Activated CD8-positive, alpha-beta memory T cell treated with anti-CD3 and anti-CD28 coated beads for 1 hour (primary cell): ENCODE results near the gene PNP.
"Not testable (repeated sequence)": the region's sequence is repeated elsewhere in the genome, so short reads cannot be mapped to it uniquely, and the experiment has no call there.

ENCODE experiments used
- DNase-seq, 2 donors: peaks; one replicate each; pipeline ENCODE4 v3.0.0-alpha.2; 2020; ENCODE audit warnings: low read depth in 1 of 2; ENCODE audit errors: extremely low read depth in 1 of 2

PNP gene

DNA sequence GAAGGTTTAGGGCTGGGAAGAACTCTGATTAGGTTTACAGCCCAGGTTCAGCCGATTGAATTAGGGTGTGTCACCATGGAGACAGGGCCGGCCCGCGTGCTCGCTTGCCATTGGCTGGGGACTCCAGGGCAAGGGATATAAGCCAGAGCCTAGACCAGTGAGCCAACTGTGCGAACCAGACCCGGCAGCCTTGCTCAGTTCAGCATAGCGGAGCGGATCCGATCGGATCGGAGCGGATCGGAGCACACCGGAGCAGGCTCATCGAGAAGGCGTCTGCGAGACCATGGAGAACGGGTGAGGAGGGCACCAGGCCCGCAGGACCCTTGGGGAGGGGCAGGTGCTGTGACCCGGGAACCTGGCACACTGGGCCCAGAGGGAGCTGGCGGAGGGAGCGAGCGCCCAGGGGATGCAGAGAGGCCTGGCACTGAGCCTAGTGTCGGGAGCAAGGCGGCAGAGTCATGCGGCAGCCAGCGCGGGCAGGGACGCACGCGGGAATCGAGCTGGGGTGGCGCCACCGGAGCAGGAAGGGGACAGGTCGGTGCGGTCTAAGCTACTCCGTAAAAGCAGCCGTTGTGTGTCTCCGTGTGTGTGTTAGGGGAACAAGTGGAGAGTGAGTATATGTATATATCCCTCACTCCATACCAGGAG is at the start of gene PNP:
Gene PNP, plus strand, starts transcription at position 165 of the 648 bp plus-strand sequence. Its CDS starts 119 bp downstream, at position 284.
- peak; percentile 69 to 70 for DNase-seq

DNA sequence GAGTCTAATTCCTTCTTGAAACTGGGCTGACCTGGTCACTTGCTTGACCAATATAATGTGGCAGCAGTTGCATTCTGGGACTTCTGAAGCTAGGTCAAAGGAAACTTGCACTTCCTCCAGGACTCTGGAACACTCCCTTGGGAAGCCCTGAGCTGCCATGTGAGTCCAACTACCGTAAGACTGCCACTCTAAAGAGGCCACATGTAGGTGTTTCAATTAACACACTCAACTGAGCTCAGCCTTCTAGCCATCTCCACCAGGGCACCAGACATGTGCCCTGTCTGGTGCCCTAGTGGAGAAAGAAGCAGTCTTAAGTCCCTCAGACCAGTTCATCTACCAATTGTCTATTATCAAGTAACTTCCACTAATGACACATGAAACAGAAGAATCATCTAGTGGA is 49.8 kb upstream of the PNP start:
- DNase-seq, result no peak

DNA sequence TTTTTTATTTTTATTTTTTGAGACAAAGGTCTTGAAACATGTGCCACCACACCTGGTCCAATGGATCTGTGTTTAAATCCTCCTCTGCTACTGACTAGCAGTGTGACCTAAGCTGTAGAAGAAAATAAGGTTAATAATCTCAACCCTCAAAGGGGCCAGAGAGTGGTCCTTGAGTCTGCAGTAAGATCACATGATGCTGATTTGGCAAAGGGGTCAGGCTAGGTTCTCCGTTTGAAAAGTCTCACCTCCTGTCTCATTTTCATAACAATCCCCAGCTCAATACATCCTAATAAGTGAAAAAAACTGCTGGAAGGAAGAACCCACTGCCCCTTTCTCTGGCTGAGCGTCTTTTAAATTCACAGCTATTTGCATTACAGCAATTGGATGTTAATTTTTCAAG is 47.9 kb upstream of the PNP start:
- no peak for DNase-seq

DNA sequence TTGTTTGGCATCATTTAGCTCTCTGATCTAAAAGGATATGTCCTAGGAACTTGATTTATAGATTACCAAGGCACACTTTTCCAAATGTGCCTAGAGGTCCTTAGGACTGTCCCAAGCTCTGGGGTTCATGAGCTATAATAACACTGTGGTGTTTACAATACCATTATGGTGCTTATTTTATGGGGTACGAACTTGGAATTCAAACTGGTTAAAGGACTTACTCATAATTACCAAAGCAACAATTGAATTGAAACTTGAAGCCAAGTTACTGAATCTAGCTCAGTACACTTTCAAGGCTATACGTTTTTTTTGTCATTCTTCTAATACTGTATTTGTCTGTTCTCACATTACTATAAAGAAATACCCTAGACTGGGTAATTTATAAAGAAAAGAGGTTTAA is 46.3 kb upstream of the PNP start:
- DNase-seq, result no peak

DNA sequence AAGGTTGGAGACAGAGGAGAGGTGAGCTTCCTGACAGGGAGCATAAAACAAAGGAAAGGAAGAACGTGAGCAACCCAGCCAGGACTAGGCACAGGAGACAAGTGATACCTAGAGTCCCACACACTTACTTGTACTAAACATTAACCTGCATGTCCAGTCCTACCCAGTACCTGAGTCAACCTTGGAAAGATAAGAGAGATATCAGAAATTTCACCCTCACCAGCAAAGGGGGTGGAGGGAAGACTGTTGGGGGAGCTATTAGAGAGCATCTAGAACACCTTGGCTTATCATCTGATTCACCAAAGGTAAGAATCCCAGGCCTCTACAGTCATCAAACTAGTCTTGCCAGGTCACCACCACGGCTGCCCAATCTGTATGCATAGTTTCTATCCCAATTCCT is 44.4 kb upstream of the PNP start:
- no peak for DNase-seq

DNA sequence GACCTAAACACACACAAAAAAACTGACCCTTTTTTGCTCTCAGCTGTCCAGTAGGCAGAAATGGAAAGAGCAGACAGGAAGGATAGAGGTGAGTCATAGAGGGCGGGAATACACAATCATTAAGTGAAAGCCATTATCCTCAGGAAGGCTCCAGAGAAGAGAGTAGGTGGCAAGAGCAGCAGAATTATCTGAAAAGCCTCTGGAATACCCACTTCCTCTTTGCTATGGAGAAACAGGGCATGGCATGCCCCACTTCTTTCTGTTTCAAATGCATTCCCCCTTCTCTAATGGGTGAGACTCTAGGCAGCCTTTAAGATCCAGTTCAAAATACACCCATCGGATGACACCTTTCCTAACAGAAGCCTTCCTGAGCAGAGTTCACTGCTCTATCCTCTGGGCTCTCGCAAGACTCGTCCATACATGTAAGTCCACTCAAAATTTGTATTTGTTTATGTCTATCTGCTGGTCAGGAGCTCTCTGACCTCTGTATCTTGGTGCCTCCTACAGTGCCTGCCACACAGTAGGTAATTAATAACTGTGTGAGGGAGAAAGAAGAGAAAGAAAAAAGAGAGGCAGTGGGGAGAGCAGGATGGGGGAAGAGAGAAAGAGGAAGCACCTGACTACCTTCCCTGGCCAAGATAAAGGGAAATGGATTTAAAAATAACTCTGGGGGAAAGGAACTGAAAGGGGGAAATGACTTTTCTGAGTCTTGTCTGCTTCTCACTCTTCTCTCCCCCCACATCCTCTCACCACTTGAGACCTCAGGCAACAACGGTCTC is 41.8 kb upstream of the PNP start:
- no peak for DNase-seq

DNA sequence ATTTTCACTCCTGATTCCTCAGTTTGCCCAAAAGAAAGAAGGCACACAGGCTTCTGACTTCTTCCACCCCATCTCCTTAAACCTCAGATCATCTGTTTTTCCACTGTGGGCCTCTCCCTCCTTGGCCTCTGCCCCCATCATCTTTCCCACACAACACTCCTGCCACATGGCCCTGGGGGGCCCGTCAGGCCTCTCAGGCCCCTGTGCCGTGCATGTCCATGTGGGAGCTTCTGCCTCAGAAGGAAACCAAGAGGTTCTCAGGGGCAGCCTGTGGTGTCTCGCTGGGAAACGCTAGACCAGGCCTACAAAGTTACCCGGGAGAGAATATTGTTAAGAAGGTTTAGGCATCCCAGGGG is 41.2 kb upstream of the PNP start:
- no peak for DNase-seq

DNA sequence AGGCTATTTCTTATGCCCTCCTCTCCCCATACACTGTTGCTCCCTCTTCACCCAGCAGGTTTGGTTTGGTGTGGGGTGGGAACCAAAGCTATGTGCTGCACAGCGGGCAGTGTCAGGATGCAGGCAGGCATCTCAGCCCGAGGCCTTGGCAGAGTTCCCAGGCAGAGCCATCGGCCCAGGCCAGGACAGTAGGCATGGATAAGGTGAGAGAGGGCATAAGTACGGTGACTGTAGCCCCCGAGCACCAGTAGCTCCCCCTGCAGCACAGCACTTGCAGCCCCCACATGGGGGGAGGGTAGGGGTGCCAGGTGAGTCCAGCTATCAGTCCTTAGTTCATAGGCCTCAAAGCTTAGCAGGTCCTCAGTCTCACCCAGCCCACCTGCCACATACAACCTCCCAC is 40.4 kb upstream of the PNP start:
- no peak for DNase-seq

DNA sequence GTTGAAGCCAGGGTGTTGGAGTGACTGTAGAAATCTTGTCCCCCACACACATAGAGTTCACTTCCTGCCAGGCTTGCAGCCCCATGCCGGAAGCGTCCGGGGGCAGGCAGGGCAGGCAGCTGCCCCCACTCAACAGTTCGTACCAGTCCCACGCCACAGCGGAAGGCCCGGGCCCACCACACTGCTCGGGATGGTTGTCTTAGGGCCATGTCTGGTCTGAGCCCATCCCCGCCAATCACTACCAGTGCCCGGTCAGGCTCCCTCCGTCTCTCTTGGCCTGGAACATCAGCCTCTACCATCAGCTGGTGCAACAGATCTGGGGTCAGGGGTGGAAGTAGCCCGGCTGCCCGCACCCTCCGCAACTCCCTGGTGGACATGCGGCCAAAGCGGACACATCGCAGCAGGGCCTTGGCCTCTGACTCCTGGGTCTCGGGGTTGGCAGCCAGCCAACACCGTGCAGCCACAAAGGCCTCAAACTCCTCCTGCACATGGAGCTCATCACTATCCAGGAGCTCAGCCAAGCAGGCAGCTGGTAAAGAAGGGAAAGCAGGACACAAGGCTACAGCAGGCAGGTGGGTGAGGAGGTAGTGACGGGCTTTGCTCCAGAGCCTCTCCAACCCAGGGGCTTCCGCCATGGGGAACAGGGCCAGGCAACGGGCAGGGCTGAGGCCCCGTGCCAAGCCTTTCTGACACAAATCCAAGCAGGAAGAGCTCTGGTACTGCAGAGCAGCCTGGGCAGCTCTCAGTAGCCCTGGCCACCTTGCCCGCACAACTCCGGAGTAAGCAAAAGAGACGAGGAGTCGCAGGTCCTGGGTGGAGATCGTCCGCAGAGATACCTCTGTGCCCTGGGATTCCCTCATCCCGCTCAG is 39.2 kb upstream of the PNP start:
- no peak for DNase-seq

DNA sequence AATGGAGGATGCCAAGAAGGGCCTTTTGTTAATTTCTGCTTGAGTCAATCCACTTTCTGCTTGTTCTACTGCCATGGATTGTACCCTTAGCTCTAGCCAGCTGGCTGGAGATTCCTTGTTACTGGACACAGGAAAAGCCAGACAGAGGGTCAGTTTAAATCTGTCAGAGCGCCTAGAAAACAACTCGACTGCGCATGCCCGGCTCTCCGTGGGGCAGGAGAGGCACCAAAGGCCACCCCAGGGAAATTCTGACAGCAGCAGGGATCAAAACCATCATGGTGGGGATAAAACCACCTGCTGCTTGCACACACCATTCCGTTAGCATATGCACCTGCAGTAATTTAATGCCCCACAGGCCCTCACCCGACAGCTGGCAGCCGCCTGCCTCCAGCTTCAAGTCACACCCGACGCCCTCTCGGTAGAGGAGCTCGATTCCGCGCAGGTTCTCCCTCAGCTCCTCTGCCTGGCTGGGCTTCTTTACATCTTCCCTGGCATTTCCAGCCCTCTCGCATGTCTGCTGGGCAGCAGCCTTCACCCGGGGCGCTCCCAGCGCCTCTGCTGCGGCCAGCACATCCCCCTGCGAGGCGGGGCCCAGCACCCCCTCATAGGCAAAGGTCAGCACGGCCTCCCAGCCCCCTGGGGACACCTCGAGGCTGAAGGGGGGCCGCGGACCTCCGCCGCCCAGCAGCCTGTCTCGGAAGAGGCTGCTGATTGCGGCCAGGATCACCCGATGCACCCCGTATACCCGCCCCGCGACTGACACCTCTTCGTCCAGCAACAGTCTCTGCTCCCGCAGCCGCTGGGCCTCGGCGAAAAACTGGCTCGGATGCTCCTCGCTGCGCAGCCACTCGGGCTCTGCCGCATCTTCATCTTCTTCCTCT is 34.3 kb upstream of the PNP start:
- DNase-seq, result no peak

DNA sequence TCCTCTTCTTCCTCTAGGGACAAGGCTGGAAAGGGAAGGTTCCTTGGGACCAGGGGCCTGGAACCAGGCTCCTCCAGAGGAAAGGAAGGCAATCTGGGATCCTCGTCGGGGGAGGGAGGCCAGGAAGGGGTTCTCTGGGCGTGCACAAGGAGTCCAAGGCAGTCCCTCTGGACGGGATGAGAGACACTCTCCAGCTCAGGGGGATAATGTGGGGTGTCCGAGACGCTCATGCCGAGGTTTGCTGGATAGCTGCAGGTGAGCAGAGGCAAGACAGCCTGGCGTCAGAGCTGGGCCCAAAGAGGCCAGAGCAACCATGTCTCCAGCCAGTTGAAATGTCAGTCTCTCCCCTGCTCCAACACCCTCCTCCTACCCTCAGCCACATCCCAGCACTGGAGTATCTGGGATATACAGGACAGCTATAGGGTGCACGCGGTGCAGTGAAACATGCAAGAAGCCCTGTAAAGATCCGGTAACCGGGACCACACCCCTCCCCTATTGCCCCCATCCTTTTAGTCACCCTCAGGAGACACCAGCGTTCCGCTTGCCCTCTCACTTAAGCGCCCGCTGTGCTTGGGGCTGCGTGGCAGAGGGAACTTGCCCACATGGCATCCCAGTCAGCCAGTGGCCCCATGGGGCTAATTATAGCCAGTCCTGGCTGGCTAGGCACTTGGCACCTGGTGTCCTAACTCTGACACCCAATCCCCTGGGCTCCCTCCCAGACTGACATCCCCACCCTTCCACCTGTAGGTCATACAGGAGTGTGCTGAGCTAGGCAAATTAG is 33.4 kb upstream of the PNP start, which contains the start of gene KLHL33:
Gene KLHL33, minus strand, starts transcription at position 585 of the 781 bp plus-strand sequence. Its CDS starts 355 bp downstream, at position 230.
- DNase-seq, result no peak

DNA sequence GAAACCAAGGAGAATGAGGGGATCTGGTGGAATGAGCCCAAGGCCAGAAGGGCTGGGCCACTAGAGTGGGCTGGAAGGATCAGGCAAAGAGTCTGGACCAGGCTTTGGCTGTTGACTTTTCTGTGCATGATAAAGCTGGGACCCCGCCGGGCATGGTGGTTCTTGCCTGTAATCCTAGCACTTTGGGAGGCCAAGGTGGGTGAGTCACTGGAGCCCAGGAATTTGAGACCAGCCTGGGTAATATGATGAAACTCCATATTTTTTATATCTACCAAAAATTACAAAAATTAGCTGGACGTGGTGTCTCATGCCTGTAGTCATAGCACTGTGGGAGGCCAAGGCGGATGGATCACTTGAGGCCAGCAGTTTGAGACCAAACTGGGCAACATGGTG is 32.8 kb upstream of the PNP start:
- no peak for DNase-seq

DNA sequence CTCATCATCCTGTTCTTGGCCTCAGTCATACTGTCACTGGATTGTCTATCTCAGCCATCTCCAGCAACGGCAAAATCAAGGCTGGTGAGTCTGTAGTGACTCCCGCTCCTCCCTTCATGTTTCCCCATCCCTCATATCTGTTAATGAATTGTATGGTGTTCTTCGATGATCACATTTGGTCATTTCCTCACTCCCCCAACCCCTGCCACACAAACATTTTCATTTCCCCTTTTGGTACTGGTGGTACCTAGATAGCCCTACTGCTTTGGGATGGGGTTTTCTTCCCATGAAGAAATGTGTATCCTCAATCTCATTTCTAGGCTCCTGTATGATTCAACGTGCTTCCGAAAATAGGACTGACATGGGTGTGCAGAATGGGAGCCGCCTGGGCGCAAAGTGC is 30.5 kb upstream of the PNP start:
- no peak for DNase-seq

DNA sequence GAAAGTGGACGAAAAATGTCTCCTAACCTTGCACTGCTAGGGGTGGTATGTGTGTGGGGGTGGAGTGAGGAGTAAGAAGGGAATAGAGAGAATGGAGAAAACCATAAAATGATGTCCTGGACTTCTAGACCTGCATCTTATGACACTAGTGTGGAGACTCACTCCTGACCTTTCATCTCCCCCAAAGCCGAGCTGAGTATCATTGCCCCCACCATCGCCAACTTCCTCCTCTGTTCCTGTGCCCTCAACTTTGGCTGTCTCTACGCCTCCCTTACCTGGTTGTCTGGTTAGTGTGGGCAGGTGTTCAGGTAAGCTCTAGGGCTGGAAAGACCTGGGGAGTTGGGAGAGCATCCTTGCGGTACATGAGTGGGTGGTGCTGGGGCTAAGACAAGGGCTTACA is 28.7 kb upstream of the PNP start:
- no peak for DNase-seq

DNA sequence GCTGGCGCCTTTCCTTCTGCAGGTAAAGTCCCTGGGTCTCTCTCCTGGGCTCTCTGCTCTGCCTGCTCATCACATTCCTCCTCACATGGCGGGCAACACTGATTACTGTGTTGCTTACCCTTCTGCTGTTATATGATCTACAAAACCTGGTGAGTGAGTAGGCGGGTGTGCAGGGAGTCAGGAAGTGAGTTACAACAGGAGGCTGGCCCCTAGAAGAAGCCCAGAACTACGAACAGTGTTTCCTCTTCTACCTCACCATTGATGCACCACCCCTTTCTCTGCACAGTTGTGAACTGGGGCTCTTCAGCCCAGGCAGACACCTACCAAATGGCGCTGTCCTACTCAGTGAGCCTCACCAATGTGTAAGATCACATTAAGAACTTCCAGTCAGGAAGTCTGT is 28.3 kb upstream of the PNP start:
- no peak for DNase-seq

DNA sequence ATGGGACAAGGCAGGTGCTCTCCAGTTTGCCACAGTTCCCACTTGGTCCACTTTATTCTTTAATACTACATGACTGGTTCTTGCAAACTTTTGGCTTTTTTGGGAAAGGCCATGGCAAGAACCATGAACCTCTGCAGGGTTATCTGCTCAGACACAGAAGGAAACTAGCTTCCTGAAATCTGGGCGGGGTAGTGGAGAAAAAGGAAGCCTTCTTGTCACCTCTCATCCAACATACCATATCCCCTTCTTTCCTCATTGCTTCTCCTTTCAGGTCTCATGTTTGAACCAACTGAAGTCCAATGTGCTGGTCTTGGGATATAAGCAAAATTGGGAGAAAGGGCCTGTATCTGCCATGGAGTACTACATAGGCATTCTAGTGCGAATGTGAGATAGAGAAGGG is 27.7 kb upstream of the PNP start:
- DNase-seq, result no peak

DNA sequence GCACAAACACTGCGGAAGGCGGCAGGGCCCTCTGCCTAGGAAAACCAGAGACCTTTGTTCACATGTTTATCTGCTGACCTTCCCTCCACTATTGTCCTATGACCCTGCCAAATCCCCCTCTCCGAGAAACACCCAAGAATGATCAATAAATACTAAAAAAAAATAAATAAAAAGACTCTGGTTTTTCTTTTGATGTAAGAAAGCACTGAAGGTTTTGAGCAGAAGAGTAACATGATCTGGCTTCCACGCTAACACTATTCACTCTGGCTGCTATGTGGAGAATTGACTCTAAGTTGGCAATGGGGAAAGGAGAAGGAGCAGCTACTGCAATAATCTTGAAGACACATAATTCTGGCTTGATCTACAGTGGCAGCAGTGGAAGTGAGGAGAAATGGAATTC is 25.6 kb upstream of the PNP start:
- not testable (repeated sequence) for DNase-seq

DNA sequence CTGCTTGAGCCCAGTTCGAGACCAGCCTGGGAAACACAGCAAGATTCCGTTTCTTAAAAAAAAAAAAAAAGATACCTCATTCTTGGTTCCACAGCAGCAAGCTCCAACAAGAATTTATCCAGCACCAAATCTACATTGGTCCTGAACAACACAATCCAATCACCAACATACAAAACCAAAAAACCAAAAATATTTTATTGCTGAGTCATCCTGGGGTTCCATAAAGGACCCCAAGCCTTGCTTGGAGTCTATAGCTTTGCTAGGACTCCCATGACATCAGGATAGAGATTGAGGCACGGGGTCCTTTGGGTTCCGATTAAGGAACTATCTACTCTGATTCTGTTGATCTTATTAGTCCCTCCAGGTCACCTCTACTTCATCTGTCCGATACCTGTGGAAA is 22.3 kb upstream of the PNP start:
- DNase-seq, result no peak

DNA sequence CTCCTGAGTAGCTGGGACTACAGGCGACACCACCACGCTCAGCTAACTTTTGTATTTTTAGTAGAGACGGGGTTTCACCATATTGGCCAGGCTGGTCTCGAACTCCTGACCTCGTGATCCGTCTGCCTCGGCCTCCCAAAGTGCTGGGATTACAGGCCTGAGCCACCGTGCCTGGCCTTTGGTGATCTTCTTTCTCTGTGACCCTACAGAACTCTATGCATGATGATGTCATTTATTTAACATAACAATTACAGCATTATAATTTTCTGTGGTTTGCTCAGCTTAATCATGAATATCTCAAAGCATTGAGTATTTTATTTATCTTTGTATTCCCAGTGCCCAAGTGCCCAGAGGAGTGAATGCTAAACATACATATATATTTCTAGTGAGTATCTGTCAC is 16.4 kb upstream of the PNP start:
- DNase-seq, result not testable (repeated sequence)
